ENCODE data around the gene ME1.

The ME1 gene

DNA sequence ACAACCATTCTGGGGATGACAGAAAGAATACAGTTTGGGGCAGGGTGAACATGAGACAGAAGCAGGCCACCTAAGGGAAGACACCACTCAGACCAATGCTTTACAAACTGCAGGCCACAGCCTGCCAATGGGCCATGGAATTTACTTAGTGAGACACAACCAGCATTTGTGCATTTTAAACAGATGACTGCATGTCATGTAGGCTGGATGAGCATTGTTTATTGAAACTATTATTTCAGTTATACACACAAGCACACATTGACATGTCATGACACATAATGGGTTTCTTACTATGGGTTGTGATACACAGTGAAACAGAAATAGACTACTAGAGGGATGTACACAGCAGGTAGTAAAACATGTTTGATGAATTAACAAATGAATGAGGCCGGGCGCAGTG is 245.8 kb downstream of the ME1 start:
- DNase-seq = no peak

DNA sequence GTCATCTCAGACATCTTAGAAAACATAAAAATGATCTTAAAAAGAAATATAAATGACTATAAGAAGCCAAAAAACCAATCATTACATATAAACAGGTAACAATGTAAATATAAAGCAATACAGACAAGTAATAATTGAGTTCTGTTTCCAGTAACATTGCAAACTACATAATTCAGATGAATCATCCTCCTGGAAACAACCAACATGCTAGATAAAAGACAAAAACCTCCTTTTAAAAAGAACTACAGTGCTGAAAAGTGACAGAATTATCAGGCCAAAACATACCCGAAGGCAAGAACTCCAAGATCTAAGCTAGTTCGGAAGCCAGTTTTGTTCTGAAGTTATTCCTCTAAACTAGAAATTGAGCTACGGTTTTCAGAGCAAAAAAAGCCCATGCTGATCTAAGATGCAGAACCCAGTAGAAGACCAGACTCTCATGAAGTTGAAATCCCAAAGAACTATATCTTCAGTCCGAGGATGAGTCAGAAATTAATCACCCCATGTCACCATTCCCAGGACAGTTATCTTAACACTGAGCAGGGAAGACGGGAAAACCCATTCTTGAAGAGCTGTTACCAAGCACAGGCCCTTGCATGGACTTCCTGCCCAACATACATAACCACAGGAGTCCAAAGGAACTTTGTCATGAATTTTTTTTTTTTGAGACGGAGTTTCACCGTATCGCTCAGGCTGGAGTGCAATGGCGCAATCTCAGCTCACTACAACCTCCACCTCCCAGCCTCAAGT is 247.6 kb downstream of the ME1 start:
- DNase-seq = no peak

- no peak for DNase-seq
These were observed 248.7 kb downstream of the ME1 start for GRCh38 chr6:83182114-83182513.

DNA sequence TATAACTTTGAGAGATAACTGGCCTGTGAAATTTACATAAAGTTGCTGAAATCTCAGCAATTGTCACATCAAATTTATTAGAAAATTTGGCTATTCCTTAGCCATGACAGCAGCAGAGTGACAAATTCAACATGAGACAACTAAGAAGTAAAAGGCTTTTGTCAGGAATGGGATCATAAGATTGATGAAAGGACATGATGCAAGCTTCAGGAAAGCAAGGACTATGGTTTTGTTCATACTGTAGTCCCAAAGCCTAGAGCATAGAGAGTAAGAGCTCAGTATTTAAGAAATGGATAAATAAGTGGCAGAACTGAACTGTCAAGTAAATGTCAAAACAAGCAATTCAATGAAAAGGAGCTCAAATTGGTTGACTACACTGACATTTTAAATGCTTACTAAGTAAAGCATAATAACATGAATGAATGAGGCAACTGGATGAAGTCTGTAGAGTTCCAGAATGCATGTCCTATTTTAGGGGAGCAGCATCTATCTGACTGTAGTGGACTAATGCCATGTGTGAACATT is 250.4 kb downstream of the ME1 start:
- no peak for DNase-seq

GRCh38 chr6:83176246-83176645 is 254.6 kb downstream of the ME1 start:
- DNase-seq = no peak

DNA sequence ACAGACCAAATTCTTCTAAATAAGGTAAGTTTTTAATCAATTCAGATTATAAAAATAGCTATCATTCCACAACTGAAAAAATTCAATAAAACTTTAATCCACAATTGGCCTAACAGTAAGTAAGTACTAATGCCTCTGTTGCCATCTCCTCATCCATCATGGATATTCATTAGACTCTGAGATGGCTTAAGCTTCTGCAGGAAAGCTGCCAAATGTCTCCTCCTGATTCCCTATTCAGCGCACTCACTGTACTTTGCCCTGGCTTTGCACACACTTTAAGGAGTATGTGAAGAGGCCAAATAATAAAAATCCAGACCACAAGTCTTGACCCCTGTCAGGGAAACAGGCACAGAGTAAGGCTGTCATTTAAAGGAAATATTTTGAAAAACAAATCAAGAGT is 261.3 kb downstream of the ME1 start:
- DNase-seq = no peak

DNA sequence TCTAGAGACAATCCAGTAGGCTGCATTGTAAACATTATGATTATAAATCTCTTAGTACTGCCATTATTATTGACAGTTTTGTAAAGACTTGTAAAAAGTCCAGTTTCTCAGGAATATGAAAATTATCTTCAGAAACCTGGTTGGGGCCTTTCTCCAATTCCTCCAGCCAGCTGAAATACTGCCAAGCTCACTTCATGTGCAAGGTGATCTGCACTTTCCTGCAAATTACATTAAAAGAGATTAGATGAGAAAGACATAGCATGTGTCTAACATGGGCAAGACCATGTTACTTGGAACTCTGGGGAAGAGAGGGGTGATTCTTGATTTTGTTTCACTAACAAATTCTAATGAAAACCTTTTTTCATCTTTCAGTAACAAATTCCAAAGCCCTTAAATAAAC is 261.7 kb downstream of the ME1 start:
- no peak for DNase-seq

GRCh38 chr6:83168556-83168955 is 262.3 kb downstream of the ME1 start:
- no peak for DNase-seq

- DNase-seq = no peak
These were observed 263.0 kb downstream of the ME1 start for GRCh38 chr6:83167726-83168278.

Measured in stimulated activated CD4-positive, alpha-beta T cell treated with anti-CD3 and anti-CD28 coated beads, Interleukin-2, amount 100 ng/mL, for 24 hours (primary cell).